Thyroid gland (tissue), 4 donors: ENCODE measurements around the gene RIPK4.

ENCODE experiments used
- POLR2A ChIP-seq, 2 donors: fragments of 450-650 bp; IDR thresholded peaks; one replicate each; pipeline ENCODE4 v1.6.1; 2017; ENCODE audit warnings: antibody characterized with exemption in 2 of 2, mild to moderate bottlenecking in 2 of 2, moderate library complexity in 1 of 2
- TF ChIP-seq, protein P1 (sequence below), 6 experiments: fragments of 200-600 bp in 3 of 6; fragments of 450-650 bp in 3 of 6; sonication (generic) in 3 of 6; IDR thresholded peaks; one replicate each; pipeline ENCODE4 v1.5.1; 2016 to 2019; ENCODE audit warnings: antibody characterized with exemption in 6 of 6, mild to moderate bottlenecking in 2 of 6, inconsistent platforms in 1 of 6, moderate library complexity in 1 of 6

DNA sequence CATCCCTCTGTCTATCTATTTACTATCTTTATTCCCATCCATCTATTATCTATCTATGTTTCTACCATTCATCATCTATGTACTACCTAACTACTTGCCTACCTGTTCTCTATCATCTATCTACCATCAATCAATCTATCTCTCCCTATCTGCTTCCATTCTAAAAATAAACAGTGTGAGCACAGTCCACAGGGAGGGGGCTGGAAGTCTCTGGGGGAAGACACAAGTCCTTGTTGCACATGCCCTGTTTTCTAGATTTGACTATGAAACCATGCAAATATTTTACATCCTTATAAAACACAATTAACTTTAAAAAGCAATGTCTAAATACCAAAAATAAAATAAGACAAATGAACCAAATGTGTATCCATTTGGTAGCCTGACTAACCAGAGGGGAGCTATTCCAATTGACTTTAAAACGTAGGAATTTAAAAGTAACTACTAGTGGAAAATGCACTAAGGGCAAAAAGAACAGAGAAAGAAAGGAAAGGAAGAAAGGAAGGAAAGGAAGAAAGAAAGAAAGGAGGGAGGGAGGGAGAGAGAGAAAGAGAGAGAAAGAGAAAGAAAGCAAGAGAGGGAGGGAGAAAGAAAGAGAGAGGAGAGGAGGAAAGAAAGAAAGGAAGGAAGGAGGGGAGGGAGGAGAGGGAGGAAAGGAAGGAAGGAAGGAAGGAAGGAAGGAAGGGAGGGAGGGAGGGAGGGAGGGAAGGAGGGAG, 13.6 kb upstream of the RIPK4 start:
- TF ChIP-seq, protein P1, sequence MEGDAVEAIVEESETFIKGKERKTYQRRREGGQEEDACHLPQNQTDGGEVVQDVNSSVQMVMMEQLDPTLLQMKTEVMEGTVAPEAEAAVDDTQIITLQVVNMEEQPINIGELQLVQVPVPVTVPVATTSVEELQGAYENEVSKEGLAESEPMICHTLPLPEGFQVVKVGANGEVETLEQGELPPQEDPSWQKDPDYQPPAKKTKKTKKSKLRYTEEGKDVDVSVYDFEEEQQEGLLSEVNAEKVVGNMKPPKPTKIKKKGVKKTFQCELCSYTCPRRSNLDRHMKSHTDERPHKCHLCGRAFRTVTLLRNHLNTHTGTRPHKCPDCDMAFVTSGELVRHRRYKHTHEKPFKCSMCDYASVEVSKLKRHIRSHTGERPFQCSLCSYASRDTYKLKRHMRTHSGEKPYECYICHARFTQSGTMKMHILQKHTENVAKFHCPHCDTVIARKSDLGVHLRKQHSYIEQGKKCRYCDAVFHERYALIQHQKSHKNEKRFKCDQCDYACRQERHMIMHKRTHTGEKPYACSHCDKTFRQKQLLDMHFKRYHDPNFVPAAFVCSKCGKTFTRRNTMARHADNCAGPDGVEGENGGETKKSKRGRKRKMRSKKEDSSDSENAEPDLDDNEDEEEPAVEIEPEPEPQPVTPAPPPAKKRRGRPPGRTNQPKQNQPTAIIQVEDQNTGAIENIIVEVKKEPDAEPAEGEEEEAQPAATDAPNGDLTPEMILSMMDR (IDR thresholded peaks at IDR 0.05) = no peak
- no peak for TF ChIP-seq POLR2A (IDR thresholded peaks at IDR 0.05)
